HG02870 (cell line): ENCODE measurements around the gene TMEM131.
A peak's percentile ranks its signal among the peaks of the same experiment; 100 is the strongest.
"Not testable (repeated sequence)": the region's sequence is repeated elsewhere in the genome, so short reads cannot be mapped to it uniquely, and the experiment has no call there.

ENCODE experiments used
- ATAC-seq: cut with Tn5 transposase; IDR thresholded peaks from one replicate; pipeline ENCODE4 v1.9.1; 2021; ENCODE audit warnings: mild to moderate bottlenecking, moderate library complexity; ENCODE audit not compliant: unreplicated experiment

The TMEM131 gene

GRCh38 chr2:97821862-97822261, 173.9 kb downstream of the TMEM131 start:
- not testable (repeated sequence) for ATAC-seq

DNA sequence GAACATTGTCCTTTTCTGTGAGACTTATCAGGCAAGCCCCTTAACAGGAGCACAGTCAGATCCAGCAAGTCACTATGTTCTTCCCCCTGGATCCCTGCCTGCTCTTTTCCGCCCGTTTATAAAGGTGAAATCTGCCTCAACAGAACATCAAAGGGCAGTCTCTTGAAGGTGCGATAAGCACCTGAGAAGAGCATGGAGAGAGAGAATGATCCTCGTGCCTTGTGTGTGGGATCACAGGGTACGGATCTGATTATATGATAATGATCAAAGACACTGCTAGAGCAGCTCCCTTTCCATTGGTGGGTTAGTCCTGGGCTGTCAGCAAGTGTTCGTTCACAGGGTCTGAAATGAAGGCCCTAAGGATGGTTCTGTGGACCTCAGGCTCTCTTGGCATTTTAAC, 176.0 kb downstream of the TMEM131 start:
- no peak for ATAC-seq

DNA sequence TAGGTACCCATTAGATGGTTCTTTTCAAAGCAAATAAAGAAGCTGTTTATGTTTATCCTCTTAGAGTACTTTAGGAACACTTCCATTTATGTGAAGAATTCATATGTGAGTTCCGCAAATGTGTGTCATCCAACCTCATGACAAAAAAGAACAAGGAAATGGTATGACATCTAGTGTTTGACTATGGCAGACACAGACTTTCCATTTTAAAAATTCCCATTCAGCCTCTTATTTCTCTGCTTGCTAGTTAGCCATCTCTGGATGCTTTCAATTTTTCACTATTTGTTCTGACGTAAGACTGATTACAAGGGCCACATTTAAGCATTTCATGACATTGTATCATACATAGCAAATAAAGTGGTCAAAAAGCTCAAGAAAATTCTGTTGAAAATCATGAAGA, 179.3 kb downstream of the TMEM131 start:
- ATAC-seq: no peak

- ATAC-seq: no peak
These were observed 182.8 kb downstream of the TMEM131 start for GRCh38 chr2:97812931-97813330.

DNA sequence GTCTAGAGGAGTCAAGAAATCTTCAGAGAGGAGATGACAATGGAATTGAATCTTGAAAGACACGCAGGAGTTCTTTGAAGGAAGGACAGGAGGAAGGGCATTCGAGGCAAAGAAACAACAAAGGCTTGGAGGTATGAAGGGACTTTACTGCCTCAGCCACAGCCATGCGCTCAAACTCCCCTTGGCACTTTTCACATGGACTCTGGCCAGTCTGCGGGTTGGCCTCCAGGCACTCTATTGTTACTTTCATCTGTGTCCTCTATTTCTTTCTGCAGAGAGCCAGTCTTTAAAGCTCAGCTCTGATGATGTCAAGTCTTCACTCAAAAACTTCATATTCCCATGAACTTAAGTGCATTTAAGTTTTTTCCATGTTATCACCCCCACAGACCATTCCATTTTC, 186.9 kb downstream of the TMEM131 start:
- ATAC-seq: no peak

DNA sequence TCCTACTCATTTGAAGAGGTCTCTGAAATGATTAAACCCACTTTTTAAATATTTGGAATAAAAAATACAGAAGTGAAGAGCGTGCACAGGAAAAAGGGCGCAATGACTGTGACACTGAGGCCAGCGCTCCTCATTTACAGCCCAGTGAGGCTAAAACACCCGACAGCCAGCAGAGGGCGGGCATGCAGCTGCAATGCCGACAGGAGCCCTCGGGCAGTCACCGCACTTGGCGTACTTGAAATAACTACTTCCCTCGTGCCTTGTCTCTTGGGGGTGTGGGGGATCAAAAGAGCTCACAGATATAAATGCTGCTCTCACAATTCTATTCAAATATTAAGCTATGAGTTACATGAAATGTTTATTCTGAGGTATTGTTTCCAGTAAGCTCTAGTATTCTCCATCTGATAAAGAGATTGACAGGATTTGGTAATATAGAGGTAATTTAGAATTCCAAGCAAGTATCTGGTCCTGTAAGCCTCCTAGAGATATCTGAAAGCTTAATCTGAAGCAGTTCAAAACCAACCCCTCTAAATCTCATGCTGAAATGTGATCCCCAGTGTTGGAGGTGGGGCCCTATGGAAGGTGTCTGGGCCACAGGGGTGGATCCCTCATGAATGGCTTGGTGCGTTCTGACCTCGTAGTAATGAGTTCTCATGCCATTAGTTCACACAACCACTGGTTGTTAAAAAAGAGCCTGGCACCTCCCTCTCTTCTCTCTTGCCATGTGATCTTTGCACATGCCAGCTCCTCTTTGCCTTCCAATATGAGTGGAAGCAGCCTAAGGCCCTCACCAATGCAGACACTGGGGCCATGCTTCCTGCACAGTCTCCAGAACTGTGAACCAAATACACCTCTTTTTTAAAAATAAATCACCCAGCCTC, 188.8 kb downstream of the TMEM131 start:
- peak; percentile 55 for ATAC-seq

GRCh38 chr2:97805776-97806175, 190.0 kb downstream of the TMEM131 start:
- ATAC-seq: no peak

GRCh38 chr2:97801028-97801427, 194.7 kb downstream of the TMEM131 start:
- no peak for ATAC-seq

DNA sequence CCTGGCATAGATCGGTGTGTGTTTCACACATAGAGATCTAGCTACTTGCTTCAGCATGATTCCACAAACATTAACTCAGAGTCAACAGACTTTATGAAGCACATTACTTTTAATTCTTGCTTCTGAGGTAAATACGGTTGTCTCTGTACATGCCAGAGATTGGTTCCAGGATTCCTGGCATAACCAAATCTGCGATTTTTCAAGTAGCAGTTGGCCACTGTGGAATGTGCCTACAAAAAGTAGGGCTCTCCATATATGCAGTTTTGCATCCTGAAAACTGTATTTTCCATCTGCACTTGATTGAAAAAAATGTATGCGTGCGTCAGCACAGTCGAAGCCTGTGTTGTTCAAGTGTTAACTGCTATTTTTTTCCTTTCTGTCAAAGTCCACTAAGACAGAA, 197.3 kb downstream of the TMEM131 start:
- ATAC-seq: no peak

- ATAC-seq: no peak
These were observed 198.4 kb downstream of the TMEM131 start for GRCh38 chr2:97797355-97797754.

DNA sequence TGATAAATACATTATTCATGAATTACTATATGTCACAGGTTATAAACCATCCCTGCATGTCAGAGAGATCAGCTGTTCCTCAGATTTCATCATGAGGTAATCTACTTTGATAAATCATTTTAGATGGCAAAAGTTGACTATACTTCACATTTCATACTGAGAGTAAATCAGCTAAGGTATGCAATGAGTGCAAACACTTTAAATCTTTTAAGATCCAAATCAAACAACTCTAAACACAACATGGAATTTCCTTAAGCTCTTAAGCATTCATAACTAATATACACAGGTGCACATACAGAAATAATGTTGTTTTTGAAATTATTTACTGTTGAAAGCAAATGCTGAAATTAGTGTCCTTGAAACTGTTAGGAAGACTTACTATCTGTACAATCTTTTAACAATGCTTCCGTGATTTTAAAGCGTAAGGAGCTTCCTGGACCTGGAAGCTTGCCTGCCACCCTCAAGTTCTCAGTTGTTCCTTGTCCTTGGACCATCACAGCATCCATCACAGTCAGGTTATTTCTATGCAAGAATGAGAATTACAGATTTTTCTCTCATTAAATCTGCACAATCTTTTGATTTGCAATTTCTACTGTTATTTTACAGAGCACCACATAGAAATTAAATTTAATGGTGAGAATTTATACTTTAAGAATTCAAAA, 199.2 kb downstream of the TMEM131 start:
- ATAC-seq: no peak

DNA sequence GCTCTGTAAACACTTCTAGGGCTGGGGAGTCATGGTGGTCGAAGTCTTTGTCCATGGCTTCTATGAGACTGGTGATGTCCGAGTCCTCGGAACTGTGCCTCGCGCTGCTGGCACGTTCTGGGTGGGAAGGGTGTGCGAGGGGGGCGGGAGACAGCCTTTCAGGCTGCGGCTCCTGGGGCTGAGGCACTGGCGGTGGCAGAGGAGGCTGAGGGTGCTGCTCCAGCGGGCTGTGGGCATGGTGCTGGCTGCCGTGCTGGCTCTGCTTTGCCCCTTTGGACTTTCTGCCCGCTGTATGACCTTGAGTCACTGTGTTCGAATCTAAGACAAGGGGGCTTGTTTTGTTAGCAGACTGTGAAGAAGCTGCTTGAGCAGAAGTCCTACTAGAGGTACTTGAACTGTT, 203.3 kb downstream of the TMEM131 start:
- ATAC-seq: no peak

DNA sequence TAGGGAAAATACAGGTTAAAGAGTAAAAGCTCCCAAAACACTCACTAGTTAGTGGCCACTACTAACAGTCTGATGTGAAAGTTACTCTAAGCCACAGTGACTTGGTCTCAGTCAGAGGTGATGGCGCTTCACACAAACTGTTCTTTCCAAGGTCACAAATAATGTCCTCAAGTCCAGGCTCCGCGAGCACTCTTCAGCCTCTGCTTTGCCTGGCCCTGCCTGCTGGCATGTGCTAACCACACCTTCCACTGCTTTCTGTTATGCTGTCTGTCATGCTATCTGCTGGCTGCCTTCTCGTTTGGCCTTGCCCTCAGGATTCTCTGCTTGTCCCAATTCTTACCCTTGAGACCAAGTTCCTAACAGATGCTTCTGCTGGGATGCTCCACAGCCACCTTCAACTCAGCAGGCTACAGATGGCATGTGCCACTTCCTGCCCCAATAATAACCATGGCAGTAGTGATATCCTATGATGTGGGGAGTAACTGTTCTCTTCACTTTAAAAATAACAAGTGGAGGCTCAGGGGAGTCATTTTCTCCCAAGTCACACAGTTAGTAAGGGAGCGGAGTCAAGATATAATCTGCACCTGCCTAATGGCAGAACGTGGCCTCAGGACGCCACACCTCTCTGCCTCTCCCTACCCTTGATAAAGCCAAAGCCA, 206.6 kb downstream of the TMEM131 start:
- ATAC-seq: no peak

GRCh38 chr2:97785818-97786217, 209.9 kb downstream of the TMEM131 start:
- ATAC-seq: no peak

DNA sequence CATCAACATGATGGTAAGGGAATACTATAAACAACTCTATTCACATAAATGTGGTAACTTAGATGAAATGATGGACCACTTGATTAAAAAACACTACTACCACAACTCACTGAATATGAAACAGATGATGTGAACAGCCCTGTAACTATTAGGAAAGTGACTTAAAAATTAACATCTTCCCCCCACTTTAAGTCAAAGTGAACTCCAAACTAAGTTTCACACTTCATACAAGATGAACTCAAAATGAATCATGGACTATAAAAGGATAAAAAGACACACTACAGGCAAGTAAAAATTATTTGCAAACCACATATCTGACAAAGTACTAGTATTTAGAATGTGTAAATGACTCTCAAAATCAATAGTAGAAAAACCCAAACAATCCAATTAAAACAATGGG, 210.8 kb downstream of the TMEM131 start:
- ATAC-seq: no peak

- no peak for ATAC-seq
These were observed 213.8 kb downstream of the TMEM131 start for GRCh38 chr2:97781981-97782380.

DNA sequence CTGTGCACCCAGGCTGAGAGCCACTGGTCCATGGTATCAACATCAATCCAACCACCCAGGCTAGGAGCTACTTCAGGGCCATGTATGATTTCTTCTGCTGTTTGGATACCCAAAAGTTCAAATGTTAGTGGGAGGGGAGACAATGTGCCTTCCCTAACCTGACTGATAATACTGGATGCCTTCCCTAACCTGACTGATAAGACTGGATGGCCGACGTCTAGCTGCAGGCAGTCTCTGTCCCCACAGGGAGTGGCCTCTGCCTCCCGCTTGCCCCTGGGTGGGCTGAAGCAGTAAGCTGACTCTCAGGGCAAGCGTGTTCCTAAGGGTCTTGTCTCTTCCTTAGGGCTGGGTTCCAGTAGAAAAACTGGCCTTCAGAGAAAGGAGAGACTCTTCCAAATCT, 216.6 kb downstream of the TMEM131 start:
- ATAC-seq: no peak

DNA sequence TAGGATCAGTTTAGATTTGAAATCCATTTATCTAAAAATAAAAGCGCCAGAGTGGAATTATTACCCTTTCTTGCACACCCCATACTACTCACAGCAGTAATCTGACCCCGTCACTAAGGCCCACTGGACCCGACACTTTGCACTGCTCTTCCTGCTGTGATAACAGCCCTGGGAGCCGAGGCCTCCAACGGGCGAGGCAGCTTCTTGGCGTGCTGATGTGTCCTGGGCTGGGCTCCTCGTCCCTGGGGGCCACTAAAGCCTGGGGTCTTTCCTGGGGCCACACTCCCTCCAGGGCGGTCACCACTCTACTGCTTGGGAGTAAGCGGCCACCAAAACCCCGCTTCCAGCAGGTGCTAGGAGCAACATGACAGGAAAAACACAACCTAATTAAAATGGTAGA, 220.7 kb downstream of the TMEM131 start:
- ATAC-seq: no peak

DNA sequence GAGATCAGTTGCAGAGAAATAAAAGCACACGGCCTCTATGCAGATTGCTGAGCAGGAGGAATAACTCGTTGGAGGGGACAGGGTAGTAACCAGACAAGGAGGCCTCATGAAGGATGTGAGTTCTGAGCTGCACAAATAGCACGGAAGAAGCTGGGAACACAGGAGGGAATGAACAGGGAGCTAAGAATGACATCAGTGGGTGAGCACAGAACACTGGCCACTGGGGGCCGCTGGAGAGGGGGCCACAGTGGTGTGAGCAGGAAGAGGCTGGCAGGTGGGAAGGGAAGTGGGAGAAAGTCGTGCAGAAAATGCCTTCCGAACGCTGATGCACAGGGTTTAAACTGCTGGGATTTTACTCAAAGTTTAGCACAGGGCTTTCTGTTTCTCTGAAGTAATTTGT, 221.3 kb downstream of the TMEM131 start:
- ATAC-seq: no peak

DNA sequence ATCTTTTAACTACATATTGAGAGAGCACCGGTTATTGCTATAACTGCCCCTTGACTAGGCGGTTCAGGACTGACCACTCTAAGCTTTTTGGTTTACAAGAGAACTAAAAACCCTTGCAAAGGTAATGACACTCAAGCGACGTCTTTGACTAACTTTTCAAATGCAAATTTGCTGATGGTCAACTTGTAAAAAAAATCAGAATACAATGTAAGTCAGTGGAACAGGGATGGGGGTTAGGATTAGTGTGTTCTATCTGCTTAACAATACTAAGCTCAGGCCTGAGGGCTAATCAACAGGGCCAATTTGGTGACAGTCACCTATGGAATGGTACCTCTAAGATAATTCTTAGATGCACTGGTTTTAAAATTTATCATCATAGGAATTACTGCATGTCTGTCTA, 225.3 kb downstream of the TMEM131 start:
- no peak for ATAC-seq

DNA sequence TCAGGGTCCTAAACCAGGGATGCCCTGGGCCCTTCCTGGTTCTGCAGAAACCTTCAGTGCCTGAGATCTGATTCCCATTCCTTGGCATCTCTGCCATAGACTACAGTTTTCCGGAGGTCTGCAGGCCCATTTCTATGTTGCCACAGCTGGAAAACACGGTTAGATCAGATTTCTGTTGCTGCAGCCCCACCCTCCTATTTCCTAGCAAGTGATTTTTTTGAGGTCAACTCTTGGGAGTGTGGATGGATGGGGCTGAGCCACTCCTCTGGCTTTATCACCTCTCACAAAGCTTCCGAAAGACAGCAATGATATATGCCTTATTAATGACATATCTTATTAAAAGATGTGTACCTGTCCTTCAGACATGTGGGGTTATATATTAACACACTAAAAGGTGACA, 226.0 kb downstream of the TMEM131 start:
- ATAC-seq: no peak

GRCh38 chr2:97769308-97769707, 226.4 kb downstream of the TMEM131 start:
- ATAC-seq: no peak
